ENCODE measurements around the gene TLNRD1. TPM values are rescaled to one million over a fixed set of nuclear protein-coding genes. Genes with fewer than 3 reads are reported as not detected.

TLNRD1 gene
- total RNA-seq, 2 donors from 2014 or later, result 10.0 to 26.1 TPM

- Histone ChIP-seq H3K36me3 (peaks cover 43% of the 10 kb centered on the region), H3K4me3 (no peak overlapping the region), H3K4me1 (peaks cover 0 to 23% of the 10 kb centered on the region in 2 donors), H3K9me3 (no peaks in the 10 kb centered on the region), H3K27ac (peak overlapping the region; percentile 6 to 48), H3K27me3 (no peaks in the 10 kb centered on the region)
- DNase-seq (ENCODE audit: low spot score), result no peak
- TF ChIP-seq, protein P1, sequence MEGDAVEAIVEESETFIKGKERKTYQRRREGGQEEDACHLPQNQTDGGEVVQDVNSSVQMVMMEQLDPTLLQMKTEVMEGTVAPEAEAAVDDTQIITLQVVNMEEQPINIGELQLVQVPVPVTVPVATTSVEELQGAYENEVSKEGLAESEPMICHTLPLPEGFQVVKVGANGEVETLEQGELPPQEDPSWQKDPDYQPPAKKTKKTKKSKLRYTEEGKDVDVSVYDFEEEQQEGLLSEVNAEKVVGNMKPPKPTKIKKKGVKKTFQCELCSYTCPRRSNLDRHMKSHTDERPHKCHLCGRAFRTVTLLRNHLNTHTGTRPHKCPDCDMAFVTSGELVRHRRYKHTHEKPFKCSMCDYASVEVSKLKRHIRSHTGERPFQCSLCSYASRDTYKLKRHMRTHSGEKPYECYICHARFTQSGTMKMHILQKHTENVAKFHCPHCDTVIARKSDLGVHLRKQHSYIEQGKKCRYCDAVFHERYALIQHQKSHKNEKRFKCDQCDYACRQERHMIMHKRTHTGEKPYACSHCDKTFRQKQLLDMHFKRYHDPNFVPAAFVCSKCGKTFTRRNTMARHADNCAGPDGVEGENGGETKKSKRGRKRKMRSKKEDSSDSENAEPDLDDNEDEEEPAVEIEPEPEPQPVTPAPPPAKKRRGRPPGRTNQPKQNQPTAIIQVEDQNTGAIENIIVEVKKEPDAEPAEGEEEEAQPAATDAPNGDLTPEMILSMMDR (IDR thresholded peaks at IDR 0.05), result no peak
Measured at GRCh38 chr15:80979538-80980200, 21.1 kb upstream of the TLNRD1 start.

- H3K36me3 ChIP-seq, result peaks cover 43% of the 10 kb centered on the region
- no peak overlapping the region for H3K27ac ChIP-seq
- TF ChIP-seq, protein P1 (IDR thresholded peaks at IDR 0.05), result no peak
- no peaks in the 10 kb centered on the region for H3K9me3 ChIP-seq
- peaks cover 0 to 48% of the 10 kb centered on the region in 2 donors for H3K4me1 ChIP-seq
- no peaks in the 10 kb centered on the region for H3K27me3 ChIP-seq
- no peak overlapping the region for H3K4me3 ChIP-seq
- no peak for DNase-seq (ENCODE audit: low spot score)
Measured at GRCh38 chr15:80982205-80982604, 18.5 kb upstream of the TLNRD1 start.

DNA sequence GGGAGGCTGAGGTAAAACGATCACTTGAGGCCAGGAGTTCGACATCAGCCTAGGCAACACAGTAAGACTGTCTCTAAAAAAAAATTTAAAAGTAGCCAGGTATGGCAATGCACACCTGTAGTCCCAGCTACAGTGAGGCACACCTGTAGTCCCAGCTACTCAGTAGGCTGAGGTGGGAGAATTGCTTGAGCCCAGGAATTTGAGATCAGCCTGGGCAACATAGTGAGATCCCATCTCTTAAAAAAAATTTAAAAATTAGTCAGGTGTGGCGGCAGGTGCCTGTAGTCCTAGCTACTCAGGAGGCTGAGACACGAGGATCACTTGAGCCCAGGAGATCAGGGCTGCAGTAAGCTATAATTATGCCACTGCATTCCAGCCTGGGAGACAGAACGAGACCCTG is 17.9 kb upstream of the TLNRD1 start:
- no peak overlapping the region for H3K4me3 ChIP-seq
- no peak for DNase-seq (ENCODE audit: low spot score)
- H3K9me3 ChIP-seq, result no peaks in the 10 kb centered on the region
- TF ChIP-seq, protein P1 (IDR thresholded peaks at IDR 0.05), result no peak
- no peaks in the 10 kb centered on the region for H3K27me3 ChIP-seq
- H3K36me3 ChIP-seq, result peaks cover 38% of the 10 kb centered on the region
- no peak overlapping the region for H3K27ac ChIP-seq
- H3K4me1 ChIP-seq, result peaks cover 0 to 48% of the 10 kb centered on the region in 2 donors

DNA sequence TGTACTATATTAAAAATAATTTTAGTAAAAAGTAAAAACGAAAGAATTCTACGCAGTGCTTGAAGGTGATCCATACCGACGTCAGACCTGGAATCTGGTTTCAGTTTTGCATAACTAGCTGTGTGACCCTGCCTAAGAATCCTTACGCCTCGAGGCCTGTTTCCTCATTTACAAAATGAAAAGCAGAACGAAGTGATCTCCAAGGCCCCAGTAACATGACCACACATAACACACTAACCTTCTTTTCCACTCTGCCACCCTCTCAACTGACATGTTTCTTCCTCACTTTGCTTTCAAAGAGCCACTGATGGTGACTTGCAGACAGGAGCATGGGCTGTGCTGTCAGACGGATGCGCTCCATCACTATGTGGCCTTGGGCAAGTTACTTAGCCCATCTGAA is 15.9 kb upstream of the TLNRD1 start:
- H3K4me1 ChIP-seq, result peaks cover 0 to 49% of the 10 kb centered on the region in 2 donors
- H3K27ac ChIP-seq, result peak overlapping the region; percentile 15 to 29
- H3K27me3 ChIP-seq, result no peaks in the 10 kb centered on the region
- H3K9me3 ChIP-seq, result no peaks in the 10 kb centered on the region
- TF ChIP-seq, protein P1 (IDR thresholded peaks at IDR 0.05), result no peak
- H3K36me3 ChIP-seq, result peaks cover 25% of the 10 kb centered on the region
- no peak overlapping the region for H3K4me3 ChIP-seq
- no peak for DNase-seq (ENCODE audit: low spot score)

- peaks cover 0 to 59% of the 10 kb centered on the region in 2 donors for H3K4me1 ChIP-seq
- H3K4me3 ChIP-seq, result no peak overlapping the region
- TF ChIP-seq, protein P1 (IDR thresholded peaks at IDR 0.05), result no peak
- no peak for DNase-seq (ENCODE audit: low spot score)
- no peaks in the 10 kb centered on the region for H3K27me3 ChIP-seq
- no peak overlapping the region for H3K27ac ChIP-seq
- peaks cover 17% of the 10 kb centered on the region for H3K36me3 ChIP-seq
- no peaks in the 10 kb centered on the region for H3K9me3 ChIP-seq
Measured at GRCh38 chr15:80985981-80986380, 14.7 kb upstream of the TLNRD1 start.

DNA sequence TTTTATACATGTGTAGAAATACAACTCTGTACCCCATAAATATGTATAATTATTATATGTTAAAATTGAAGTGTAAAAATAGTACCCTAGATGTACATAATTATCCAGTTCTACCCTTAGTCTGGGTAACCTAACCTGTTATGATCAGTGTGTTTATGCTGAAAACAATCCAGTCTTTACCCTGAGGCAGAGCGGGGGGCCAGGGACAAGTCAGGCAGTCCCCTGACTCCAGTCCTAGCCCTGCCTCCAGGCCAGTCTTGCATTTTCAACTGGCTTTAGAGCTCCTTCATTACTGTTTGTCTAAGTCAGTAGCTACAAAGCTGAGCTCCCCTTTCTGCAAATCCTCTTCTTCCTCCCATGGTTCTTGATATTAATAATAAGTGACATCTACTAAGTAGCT is 14.2 kb upstream of the TLNRD1 start:
- Histone ChIP-seq H3K9me3 (no peaks in the 10 kb centered on the region), H3K4me3 (no peak overlapping the region)

More for the DNA sequence above, 14.2 kb upstream of the TLNRD1 start:
- H3K27me3 ChIP-seq, result no peaks in the 10 kb centered on the region
- DNase-seq (ENCODE audit: low spot score), result no peak
- TF ChIP-seq, protein P1 (IDR thresholded peaks at IDR 0.05), result no peak
- H3K27ac ChIP-seq, result no peak overlapping the region
- H3K36me3 ChIP-seq, result peaks cover 14% of the 10 kb centered on the region
- peaks cover 0 to 64% of the 10 kb centered on the region in 2 donors for H3K4me1 ChIP-seq
